Subcutaneous adipose tissue (tissue), 4 donors: Measurements from ENCODE around the gene ARID3B. TPM values are rescaled to one million over a fixed set of nuclear protein-coding genes. Genes with fewer than 3 reads are reported as not detected.

Experiments used
- CTCF ChIP-seq: fragments of 450-650 bp; IDR thresholded peaks from one replicate; pipeline ENCODE4 v1.5.1; 2016; ENCODE audit warnings: low read depth, mild to moderate bottlenecking, control low read depth, antibody characterized with exemption, moderate library complexity
- total RNA-seq, 4 donors: library from RNA; depleted of rRNA; stranded (reverse); fragments of >200 nt; gene quantifications; one replicate each; pipeline ENCODE4 v1.1.0, GENCODE V29; 2016

The ARID3B gene
- total RNA-seq, 4 donors from 2014 or later: 3.7 to 13.6 (median 8.0) TPM

- TF ChIP-seq CTCF: no peak
These were observed 83.1 kb downstream of the ARID3B start for GRCh38 chr15:74624020-74624602.

DNA sequence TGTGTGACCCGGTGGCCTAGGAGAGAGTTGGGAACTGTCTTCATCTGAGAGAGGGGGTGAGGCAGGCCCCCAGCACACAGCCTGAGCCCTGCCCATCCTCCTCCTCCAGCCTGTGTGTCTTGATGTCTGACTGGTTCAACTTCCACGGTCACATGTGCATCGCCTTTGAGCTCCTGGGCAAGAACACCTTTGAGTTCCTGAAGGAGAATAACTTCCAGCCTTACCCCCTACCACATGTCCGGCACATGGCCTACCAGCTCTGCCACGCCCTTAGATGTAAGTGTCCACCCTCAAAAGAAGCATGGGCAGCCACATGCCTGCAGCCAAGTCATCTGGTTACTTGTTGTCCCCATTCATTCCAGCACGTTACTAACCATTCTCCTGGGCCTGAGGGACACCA is 84.7 kb downstream of the ARID3B start:
- no peak for TF ChIP-seq CTCF

DNA sequence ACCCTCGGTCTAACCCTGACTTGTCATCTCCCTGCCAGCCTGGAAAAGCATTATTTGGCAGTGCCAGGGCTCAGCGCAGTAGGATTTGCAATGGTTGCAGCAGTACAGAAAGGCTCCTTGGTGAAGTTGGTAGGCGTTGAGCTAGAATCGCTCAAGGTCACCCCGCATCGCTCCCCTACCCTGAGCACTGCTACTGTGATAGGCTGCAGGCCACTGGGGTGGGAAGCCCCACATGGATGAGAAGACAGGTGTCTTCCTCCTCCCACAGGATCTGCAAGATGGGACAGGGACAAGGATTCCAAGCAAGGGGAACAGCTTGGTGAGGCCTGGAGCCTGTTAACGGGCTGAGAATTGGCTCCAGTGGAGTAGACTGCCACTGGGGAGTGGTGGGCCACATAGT is 85.3 kb downstream of the ARID3B start:
- no peak for TF ChIP-seq CTCF

DNA sequence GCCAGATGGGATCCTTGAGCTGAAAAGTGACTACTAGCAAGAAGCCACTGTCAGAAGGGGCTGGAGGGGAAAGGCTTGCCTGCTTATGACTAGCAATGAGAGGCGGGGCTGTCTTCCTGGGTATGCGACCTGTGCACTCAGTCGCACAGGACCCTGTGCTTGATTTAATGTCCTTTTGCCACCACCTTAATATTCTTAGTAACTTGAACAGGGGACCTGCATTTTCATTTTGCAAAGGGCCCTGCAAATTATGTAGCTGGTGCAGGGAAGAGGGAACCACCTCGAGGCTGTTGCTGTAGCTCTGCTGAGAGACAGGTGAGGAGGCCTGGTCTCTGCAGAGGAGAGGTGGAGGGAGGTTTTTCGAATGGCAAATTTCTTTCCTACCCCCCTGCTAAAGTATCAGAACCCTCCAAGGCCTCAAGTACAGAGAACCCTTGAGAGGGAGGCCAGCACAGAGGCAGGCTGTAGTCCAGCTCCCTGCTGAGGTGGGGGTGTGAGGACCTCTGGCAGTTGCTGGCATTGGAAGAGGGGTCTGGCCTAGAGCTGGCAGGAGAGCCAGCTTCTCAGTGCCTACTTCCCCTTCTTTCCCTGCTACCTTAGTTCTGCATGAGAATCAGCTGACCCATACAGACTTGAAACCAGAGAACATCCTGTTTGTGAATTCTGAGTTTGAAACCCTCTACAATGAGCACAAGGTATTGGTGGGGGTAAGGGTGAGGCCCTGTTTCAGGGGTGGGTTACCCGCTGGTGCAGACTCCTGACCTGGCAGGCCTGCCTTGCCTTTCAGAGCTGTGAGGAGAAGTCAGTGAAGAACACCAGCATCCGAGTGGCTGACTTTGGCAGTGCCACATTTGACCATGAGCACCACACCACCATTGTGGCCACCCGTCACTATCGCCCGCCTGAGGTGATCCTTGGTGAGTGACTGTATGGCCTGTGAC is 86.0 kb downstream of the ARID3B start:
- TF ChIP-seq CTCF: no peak

DNA sequence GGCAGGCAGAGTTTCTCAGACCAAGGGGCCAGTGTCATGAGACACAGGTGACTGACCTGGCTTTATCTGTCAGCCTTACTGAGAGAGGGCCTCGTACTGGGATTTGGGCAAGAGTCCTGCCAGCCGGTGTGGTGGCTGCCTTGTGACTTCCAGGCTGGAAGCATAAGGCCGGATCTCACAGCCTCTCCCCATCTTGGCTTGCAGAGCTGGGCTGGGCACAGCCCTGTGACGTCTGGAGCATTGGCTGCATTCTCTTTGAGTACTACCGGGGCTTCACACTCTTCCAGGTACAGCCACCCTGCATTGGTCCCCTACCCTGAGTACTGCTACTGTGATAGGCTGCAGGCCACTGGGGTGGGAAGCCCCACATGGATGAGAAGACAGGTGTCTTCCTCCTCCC is 86.7 kb downstream of the ARID3B start:
- TF ChIP-seq CTCF: no peak

DNA sequence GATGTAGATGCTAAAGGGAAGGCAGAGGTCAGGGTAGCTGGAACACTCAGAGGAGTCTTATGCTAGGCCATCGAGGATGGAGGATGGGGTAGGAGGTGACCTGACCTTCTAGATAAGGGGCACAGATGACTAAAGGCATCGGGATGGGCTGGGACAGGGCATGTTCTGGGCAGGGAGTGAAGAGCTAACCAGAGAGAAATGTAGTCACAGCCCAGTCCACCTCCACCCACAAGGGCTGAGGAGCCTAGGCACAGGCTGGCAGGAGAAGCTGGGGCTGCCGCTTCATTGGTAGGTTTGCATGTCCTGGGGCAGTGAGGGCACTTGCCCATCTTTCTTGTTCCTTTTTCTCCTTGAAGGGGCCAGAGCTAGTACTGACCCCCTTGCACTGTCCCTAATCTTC is 87.2 kb downstream of the ARID3B start:
- TF ChIP-seq CTCF: no peak

- no peak for TF ChIP-seq CTCF
These were observed 87.9 kb downstream of the ARID3B start for GRCh38 chr15:74628949-74629348.
